ENCODE measurements around the gene CASP9.
A peak's percentile ranks its signal among the peaks of the same experiment; 100 is the strongest.

CASP9 gene

GRCh38 chr1:15524021-15524282 lies at the start of gene CASP9:
Gene CASP9, minus strand, starts transcription at chr1:15524215. Its CDS starts 15 bp downstream, at chr1:15524200.
- no peak for DNase-seq

- DNase-seq: peak; percentile 24
Measured at GRCh38 chr1:15573477-15573876, 49.5 kb upstream of the CASP9 start.

GRCh38 chr1:15571266-15571665 lies 47.3 kb upstream of the CASP9 start:
- DNase-seq: no peak

GRCh38 chr1:15570861-15571260 lies 46.8 kb upstream of the CASP9 start:
- DNase-seq: no peak

GRCh38 chr1:15568387-15569073 lies 44.5 kb upstream of the CASP9 start:
- no peak for DNase-seq

GRCh38 chr1:15559189-15559810 lies 35.3 kb upstream of the CASP9 start:
- no peak for DNase-seq

- DNase-seq: no peak
Measured at GRCh38 chr1:15558516-15558915, 34.5 kb upstream of the CASP9 start.

- DNase-seq: no peak
Measured at GRCh38 chr1:15557594-15557993, 33.6 kb upstream of the CASP9 start.

- no peak for DNase-seq
Measured at GRCh38 chr1:15557008-15557407, 33.0 kb upstream of the CASP9 start.

GRCh38 chr1:15550573-15550972 lies 26.6 kb upstream of the CASP9 start:
- DNase-seq: no peak

- no peak for DNase-seq
Measured at GRCh38 chr1:15546641-15547040, 22.6 kb upstream of the CASP9 start.

GRCh38 chr1:15543589-15544568 lies 19.9 kb upstream of the CASP9 start:
- peak; percentile 61 for DNase-seq

- no peak for DNase-seq
Measured at GRCh38 chr1:15543251-15543588, 19.2 kb upstream of the CASP9 start.

- DNase-seq: no peak
Measured at GRCh38 chr1:15542388-15543250, 18.6 kb upstream of the CASP9 start.

- DNase-seq: no peak
Measured at GRCh38 chr1:15541231-15541792, 17.3 kb upstream of the CASP9 start.

- peak; percentile 43 for DNase-seq
Measured at GRCh38 chr1:15540186-15540585, 16.2 kb upstream of the CASP9 start.

- no peak for DNase-seq
Measured at GRCh38 chr1:15538771-15539170, 14.8 kb upstream of the CASP9 start.

- DNase-seq: no peak
Measured at GRCh38 chr1:15531682-15532081, 7.7 kb upstream of the CASP9 start.

- DNase-seq: no peak
Measured at GRCh38 chr1:15531003-15531402, 7.0 kb upstream of the CASP9 start.

GRCh38 chr1:15526490-15527339 lies 2.7 kb upstream of the CASP9 start, which contains the start of gene DNAJC16:
Gene DNAJC16, plus strand, starts transcription at chr1:15526848. Its CDS starts 2,258 bp downstream, at chr1:15529106.
- DNase-seq: peak; percentile 100

- DNase-seq: no peak
Measured at GRCh38 chr1:15526021-15526489, 2.0 kb upstream of the CASP9 start.
